Measurements from ENCODE around the gene ZNF571.

ZNF571 gene

DNA sequence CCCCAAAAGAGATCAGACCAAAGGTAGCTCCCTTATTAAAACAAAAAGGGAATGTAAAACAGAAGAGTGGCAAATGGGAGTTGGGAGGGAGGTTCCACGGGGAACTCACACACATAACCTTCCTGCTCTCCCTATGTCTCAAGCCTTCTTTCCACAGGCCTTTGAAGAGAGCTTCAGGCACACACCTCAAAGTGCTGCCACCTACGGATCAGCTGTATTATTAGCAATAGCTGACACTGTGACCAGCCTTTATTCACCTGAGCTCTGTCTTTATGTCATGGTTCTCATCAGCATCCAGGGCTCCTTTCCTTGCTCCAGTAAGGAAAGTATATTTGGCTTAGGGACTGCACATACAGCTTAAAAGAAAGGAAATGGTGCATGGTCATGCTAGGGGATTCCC lies 11.3 kb downstream of the ZNF571 start (continued):
- no peak for TF ChIP-seq ZSCAN30 (tag by site-specific recombination; IDR thresholded peaks at IDR 0.05)
- TF ChIP-seq ZNF37A (tag by site-specific recombination; IDR thresholded peaks at IDR 0.05), result no peak

GRCh38 chr19:37572203-37572602 lies 22.4 kb downstream of the ZNF571 start:
- TF ChIP-seq ZNF776 (tag by site-specific recombination; IDR thresholded peaks at IDR 0.05; ENCODE audit: borderline replicate concordance), result no peak
- TF ChIP-seq ZFP37 (tag by site-specific recombination; IDR thresholded peaks at IDR 0.05), result no peak
- TF ChIP-seq KLF16 (tag by site-specific recombination; IDR thresholded peaks at IDR 0.05), result no peak
- ChIA-PET CTCF (interaction anchor here (0.6 to 1.0 kb wide), 3 partner anchors 11 to 201 kb away, joined by 3 to 4 read pairs (median 4); partner anchors contain the start of gene ZNF527), POLR2A (no interaction called here)

GRCh38 chr19:37565370-37565669 lies 29.3 kb downstream of the ZNF571 start:
- TF ChIP-seq ZNF274 (IDR thresholded peaks at IDR 0.05; ENCODE audit: low read length) (peak; percentile 90), ZNF274 (tag by site-specific recombination; IDR thresholded peaks at IDR 0.05; ENCODE audit: borderline replicate concordance) (peak; percentile 91; the same call in 1 of the 2 replicates), ZNF140 (tag by site-specific recombination; IDR thresholded peaks at IDR 0.05) (no peak), ZNF174 (tag by site-specific recombination; IDR thresholded peaks at IDR 0.05) (no peak), TRIM28 (IDR thresholded peaks at IDR 0.05; ENCODE audit: borderline replicate concordance, low read length) (peak; percentile 73; the same call in 1 of the 2 replicates)
- peaks cover 58% of the 10 kb centered on the region for H3K9me3 ChIP-seq (ENCODE audit: control insufficient read depth, insufficient read depth, low read depth, low read length)
- peaks cover 5 to 22% of the 10 kb centered on the region in 2 experiments for H3K36me3 ChIP-seq (ENCODE audit: control insufficient read depth in 2 of 2, insufficient read depth in 1 of 2, low read length in 2 of 2)
- no peak overlapping the region for H3K27ac ChIP-seq (ENCODE audit: extremely low read depth, low read depth, low read length)
- no peak overlapping the region for H3K4me3 ChIP-seq (ENCODE audit: low read depth, low read length)
- CTCF ChIA-PET, result no interaction called here
- POLR2A ChIA-PET, result no interaction called here
- no peaks in the 10 kb centered on the region for H3K4me1 ChIP-seq (ENCODE audit: control insufficient read depth, insufficient read depth, low read length)

More at GRCh38 chr19:37572203-37572602, 22.4 kb downstream of the ZNF571 start:
- Histone ChIP-seq H3K4me1 (ENCODE audit: control insufficient read depth, insufficient read depth, low read length) (no peaks in the 10 kb centered on the region), H3K9me3 (ENCODE audit: control insufficient read depth, insufficient read depth, low read depth, low read length) (peaks cover 43% of the 10 kb centered on the region), H3K27ac (ENCODE audit: extremely low read depth, low read depth, low read length) (no peak overlapping the region), H3K4me3 (ENCODE audit: low read depth, low read length) (no peak overlapping the region), H3K36me3 (ENCODE audit: control insufficient read depth in 2 of 2, insufficient read depth in 1 of 2, low read length in 2 of 2) (peaks cover 4 to 5% of the 10 kb centered on the region in 2 experiments)

DNA sequence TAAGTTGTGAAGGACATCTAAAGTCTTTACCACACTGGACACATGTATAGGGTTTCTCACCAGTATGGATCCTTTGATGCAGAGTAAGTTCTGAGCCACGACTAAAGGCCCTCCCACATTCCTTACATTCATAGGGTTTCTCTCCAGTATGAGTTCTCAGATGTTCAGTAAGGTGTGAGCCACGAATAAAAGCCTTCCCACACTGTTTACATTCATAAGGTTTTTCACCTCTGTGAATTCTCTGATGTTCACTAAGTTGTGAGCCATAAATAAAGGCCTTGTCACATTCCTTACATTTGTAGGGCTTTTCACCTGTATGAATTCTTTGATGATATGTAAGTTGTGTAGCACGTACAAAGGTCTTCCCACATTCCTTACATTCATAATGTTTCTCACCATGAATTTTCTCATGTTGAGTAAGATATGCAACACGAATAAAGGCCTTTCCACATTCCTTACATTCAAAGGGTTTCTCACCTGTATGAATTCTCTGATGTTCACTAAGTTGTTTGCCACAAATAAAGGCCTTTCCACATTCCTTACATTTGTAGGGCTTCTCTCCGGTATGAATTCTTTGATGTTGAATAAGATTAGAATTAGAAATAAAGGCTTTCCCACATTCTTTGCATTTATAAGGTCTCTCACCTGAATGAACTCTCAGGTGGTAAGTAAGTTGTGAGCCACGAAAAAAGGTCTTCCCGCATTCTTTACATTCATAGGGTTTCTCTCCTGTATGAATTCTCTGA lies 29.8 kb downstream of the ZNF571 start:
- ChIA-PET POLR2A (no interaction called here), CTCF (no interaction called here)
- Histone ChIP-seq H3K4me3 (ENCODE audit: low read depth, low read length) (no peak overlapping the region), H3K4me1 (ENCODE audit: control insufficient read depth, insufficient read depth, low read length) (no peaks in the 10 kb centered on the region), H3K36me3 (ENCODE audit: control insufficient read depth in 2 of 2, insufficient read depth in 1 of 2, low read length in 2 of 2) (peaks cover 5 to 22% of the 10 kb centered on the region in 2 experiments), H3K27ac (ENCODE audit: extremely low read depth, low read depth, low read length) (no peak overlapping the region), H3K9me3 (ENCODE audit: control insufficient read depth, insufficient read depth, low read depth, low read length) (peaks cover 54% of the 10 kb centered on the region)
- TF ChIP-seq ZSCAN30 (tag by site-specific recombination; IDR thresholded peaks at IDR 0.05) (0 out of 2 replicates have a peak, but pooled peaks have one; percentile 7), ZNF571 (tag by site-specific recombination; IDR thresholded peaks at IDR 0.05) (peak; percentile 58; the same call in 1 of the 2 replicates), ZNF624 (tag by site-specific recombination; IDR thresholded peaks at IDR 0.05) (no peak), ZNF174 (tag by site-specific recombination; IDR thresholded peaks at IDR 0.05) (0 out of 2 replicates have a peak, but pooled peaks have one; percentile 13), SCRT2 (tag by site-specific recombination; IDR thresholded peaks at IDR 0.05) (0 out of 2 replicates have a peak, but pooled peaks have one; percentile 31), ZBTB17 (tag by site-specific recombination; IDR thresholded peaks at IDR 0.05) (no peak), ZNF626 (tag by site-specific recombination; IDR thresholded peaks at IDR 0.05) (peak; percentile 33), SETDB1 (IDR thresholded peaks at IDR 0.05; ENCODE audit: insufficient read length, low read length) (peak; percentile 100), ZNF274 (IDR thresholded peaks at IDR 0.05; ENCODE audit: low read length) (peak; percentile 97), ZNF274 (tag by site-specific recombination; IDR thresholded peaks at IDR 0.05; ENCODE audit: borderline replicate concordance) (peak; percentile 97), TRIM28 (IDR thresholded peaks at IDR 0.05; ENCODE audit: borderline replicate concordance, low read length) (peak; percentile 98; the same call in 1 of the 2 replicates), ZNF623 (tag by site-specific recombination; IDR thresholded peaks at IDR 0.05) (no peak)
- TF ChIP-seq, protein P1, sequence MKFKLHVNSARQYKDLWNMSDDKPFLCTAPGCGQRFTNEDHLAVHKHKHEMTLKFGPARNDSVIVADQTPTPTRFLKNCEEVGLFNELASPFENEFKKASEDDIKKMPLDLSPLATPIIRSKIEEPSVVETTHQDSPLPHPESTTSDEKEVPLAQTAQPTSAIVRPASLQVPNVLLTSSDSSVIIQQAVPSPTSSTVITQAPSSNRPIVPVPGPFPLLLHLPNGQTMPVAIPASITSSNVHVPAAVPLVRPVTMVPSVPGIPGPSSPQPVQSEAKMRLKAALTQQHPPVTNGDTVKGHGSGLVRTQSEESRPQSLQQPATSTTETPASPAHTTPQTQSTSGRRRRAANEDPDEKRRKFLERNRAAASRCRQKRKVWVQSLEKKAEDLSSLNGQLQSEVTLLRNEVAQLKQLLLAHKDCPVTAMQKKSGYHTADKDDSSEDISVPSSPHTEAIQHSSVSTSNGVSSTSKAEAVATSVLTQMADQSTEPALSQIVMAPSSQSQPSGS (tag by site-specific recombination; IDR thresholded peaks at IDR 0.05; ENCODE audit: low read depth), result no peak

All from HEK293 (cell line).